ENCODE results near the gene HRK. TPM values are rescaled to one million over a fixed set of nuclear protein-coding genes. Genes with fewer than 3 reads are reported as not detected.
A peak's percentile ranks its signal among the peaks of the same experiment; 100 is the strongest.

The HRK gene
- total and polyA plus RNA-seq, 9 of the 15 experiments (the other 6 are each of a cell fraction or from before 2014, with no cell fraction given): 0.01 to 0.05 (median 0.04) TPM; not detected in 6

GRCh38 chr12:116916714-116917114, 35.5 kb upstream of the HRK start (continued):
- TF ChIP-seq CHD7 (IDR thresholded peaks at IDR 0.05; ENCODE audit: low read depth, low read length) (no peak), TCF7 (IDR thresholded peaks at IDR 0.05; ENCODE audit: borderline replicate concordance) (peak; percentile 67; the same call in 1 of the 2 replicates), EHMT2 (IDR thresholded peaks at IDR 0.05) (peak; percentile 89), DACH1 (IDR thresholded peaks at IDR 0.05; ENCODE audit: partially characterized antibody) (peak; percentile 40), HBP1 (CRISPR knock-in tag; IDR thresholded peaks at IDR 0.05) (peak; percentile 60; the same call in 1 of the 2 replicates), MNT (conservative IDR thresholded peaks at IDR 0.05) (peak in 1 of 2 experiments; percentile 51; a peak in 2 of 4 replicates), MTA2 (IDR thresholded peaks at IDR 0.05; ENCODE audit: low read depth) (peak; percentile 53; the same call in 1 of the 2 replicates), CTCF (IDR thresholded peaks at IDR 0.05 in 2 of 3, conservative IDR thresholded peaks at IDR 0.05 in 1 of 3; ENCODE audit: insufficient read depth in 2 of 3, low read depth in 1 of 3, low read length in 3 of 3) (peak; percentile 56 to 76 (median 62))
- TF ChIP-seq, protein P1, sequence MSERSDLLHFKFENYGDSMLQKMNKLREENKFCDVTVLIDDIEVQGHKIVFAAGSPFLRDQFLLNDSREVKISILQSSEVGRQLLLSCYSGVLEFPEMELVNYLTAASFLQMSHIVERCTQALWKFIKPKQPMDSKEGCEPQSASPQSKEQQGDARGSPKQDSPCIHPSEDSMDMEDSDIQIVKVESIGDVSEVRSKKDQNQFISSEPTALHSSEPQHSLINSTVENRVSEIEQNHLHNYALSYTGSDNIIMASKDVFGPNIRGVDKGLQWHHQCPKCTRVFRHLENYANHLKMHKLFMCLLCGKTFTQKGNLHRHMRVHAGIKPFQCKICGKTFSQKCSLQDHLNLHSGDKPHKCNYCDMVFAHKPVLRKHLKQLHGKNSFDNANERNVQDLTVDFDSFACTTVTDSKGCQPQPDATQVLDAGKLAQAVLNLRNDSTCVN (CRISPR knock-in tag; IDR thresholded peaks at IDR 0.05): peak; percentile 94
